ENCODE results near the gene TRDMT1. TPM values are rescaled to one million over a fixed set of nuclear protein-coding genes. Genes with fewer than 3 reads are reported as not detected.
"Not testable (repeated sequence)": the region's sequence is repeated elsewhere in the genome, so short reads cannot be mapped to it uniquely, and the experiment has no call there.

Gene TRDMT1
- total and polyA plus RNA-seq, 4 donors = 2.5 to 25.9 (median 6.5) TPM

DNA sequence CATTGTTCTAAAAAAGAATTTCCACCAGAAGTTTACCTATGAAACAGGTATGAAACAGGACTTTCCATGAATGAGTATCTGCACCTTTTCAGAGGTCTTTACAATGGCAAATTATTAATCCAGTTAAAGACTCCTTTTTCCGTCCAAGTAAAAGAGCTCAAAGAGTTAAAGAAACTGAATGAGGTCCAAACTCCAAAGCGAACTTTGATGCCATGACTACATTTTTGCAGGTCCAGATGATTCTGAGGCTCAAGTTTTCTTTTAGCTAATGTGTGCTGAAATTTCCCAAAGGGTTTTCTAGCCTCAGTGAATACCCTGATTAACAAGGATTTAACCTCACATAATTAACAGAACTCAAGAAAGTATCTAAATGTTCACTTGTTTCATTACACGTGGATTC lies 81.6 kb downstream of the TRDMT1 start:
- H3K9me3 ChIP-seq (ENCODE audit: control insufficient read depth in 4 of 4, insufficient read depth in 3 of 4, low read length in 3 of 4) = no peaks in the 10 kb centered on the region
- 83 to 88% methylated on average over 3 of the region's 3 CpGs for WGBS, 2 donors
- DNase-seq (no peak), ATAC-seq (ENCODE audit: insufficient read depth, low FRiP score) (no peak)
- H3K27ac ChIP-seq (ENCODE audit: low read depth in 1 of 2, low read length in 1 of 2) = no peak overlapping the region
- H3K36me3 ChIP-seq (ENCODE audit: control insufficient read depth in 4 of 4, insufficient read depth in 4 of 4, low read length in 4 of 4) = no peaks in the 10 kb centered on the region
- no peak overlapping the region for H3K9ac ChIP-seq (ENCODE audit: insufficient read depth in 1 of 2, low read length in 2 of 2)
- no peak overlapping the region for H3K4me3 ChIP-seq
- TF ChIP-seq, protein P1, sequence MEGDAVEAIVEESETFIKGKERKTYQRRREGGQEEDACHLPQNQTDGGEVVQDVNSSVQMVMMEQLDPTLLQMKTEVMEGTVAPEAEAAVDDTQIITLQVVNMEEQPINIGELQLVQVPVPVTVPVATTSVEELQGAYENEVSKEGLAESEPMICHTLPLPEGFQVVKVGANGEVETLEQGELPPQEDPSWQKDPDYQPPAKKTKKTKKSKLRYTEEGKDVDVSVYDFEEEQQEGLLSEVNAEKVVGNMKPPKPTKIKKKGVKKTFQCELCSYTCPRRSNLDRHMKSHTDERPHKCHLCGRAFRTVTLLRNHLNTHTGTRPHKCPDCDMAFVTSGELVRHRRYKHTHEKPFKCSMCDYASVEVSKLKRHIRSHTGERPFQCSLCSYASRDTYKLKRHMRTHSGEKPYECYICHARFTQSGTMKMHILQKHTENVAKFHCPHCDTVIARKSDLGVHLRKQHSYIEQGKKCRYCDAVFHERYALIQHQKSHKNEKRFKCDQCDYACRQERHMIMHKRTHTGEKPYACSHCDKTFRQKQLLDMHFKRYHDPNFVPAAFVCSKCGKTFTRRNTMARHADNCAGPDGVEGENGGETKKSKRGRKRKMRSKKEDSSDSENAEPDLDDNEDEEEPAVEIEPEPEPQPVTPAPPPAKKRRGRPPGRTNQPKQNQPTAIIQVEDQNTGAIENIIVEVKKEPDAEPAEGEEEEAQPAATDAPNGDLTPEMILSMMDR (IDR thresholded peaks at IDR 0.05; ENCODE audit: control extremely low read depth, extremely low read depth) = no peak
- H3K27me3 ChIP-seq (ENCODE audit: control insufficient read depth in 3 of 3, insufficient read depth in 3 of 3, low read length in 2 of 3) = no peaks in the 10 kb centered on the region
- H3K4me1 ChIP-seq (ENCODE audit: control insufficient read depth in 5 of 5, insufficient read depth in 5 of 5, low read length in 5 of 5) = no peaks in the 10 kb centered on the region

DNA sequence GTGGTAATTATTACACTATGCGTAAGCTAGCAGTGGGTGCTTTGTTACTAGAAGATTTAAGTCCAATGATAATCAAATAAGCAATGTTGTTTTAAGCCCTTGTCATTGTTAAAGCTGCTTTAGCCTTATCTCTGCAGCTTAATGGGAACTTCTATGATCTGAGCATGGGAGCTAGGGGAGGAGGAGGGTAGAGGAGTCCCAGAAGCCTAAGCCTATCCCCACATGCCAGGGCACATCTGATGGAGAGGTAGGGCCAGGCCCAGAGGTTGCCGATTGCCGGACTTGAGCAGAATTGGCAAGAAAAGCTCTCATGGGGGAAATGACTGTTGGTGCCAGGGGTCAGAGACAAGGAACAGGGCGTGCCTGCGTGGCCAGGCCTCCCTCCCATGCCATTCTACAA lies 85.3 kb downstream of the TRDMT1 start:
- H3K27me3 ChIP-seq (ENCODE audit: control insufficient read depth in 3 of 3, insufficient read depth in 3 of 3, low read length in 2 of 3) = no peaks in the 10 kb centered on the region
- 86 to 95% methylated on average over 5 of the region's 5 CpGs for WGBS, 2 donors
- no peak overlapping the region for H3K27ac ChIP-seq (ENCODE audit: low read depth in 1 of 2, low read length in 1 of 2)
- no peaks in the 10 kb centered on the region for H3K9me3 ChIP-seq (ENCODE audit: control insufficient read depth in 4 of 4, insufficient read depth in 3 of 4, low read length in 3 of 4)
- no peak overlapping the region for H3K9ac ChIP-seq (ENCODE audit: insufficient read depth in 1 of 2, low read length in 2 of 2)
- H3K4me1 ChIP-seq (ENCODE audit: control insufficient read depth in 5 of 5, insufficient read depth in 5 of 5, low read length in 5 of 5) = peaks cover 0 to 13% (median 0%) of the 10 kb centered on the region in 5 donors
- no peaks in the 10 kb centered on the region for H3K36me3 ChIP-seq (ENCODE audit: control insufficient read depth in 4 of 4, insufficient read depth in 4 of 4, low read length in 4 of 4)
- no peak overlapping the region for H3K4me3 ChIP-seq
- no peak for DNase-seq
- TF ChIP-seq, protein P1 (IDR thresholded peaks at IDR 0.05; ENCODE audit: control extremely low read depth, extremely low read depth) = no peak
- no peak for ATAC-seq (ENCODE audit: insufficient read depth, low FRiP score)

DNA sequence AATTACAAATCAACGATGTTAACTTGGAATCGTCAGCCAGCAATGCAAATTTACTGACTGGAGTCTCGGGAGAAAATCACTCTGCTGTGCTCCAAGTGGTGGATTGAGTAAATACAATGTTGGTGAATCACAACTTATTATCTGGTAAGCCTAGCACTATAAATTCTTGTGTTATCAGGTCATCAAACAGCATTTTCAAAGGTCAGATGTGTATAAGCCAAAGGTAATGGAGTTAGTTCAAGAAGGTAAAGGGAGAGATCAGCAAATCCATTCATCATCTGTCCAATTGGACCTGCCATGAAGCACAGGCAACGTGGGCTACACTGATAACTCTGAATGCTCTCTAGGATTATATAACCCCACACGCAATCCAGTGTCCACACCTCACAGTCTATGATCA lies 85.8 kb downstream of the TRDMT1 start:
- H3K4me1 ChIP-seq (ENCODE audit: control insufficient read depth in 5 of 5, insufficient read depth in 5 of 5, low read length in 5 of 5) = peaks cover 0 to 13% (median 0%) of the 10 kb centered on the region in 5 donors
- no peaks in the 10 kb centered on the region for H3K36me3 ChIP-seq (ENCODE audit: control insufficient read depth in 4 of 4, insufficient read depth in 4 of 4, low read length in 4 of 4)
- DNase-seq (no peak), ATAC-seq (ENCODE audit: insufficient read depth, low FRiP score) (no peak)
- 81 to 89% methylated on average over 5 of the region's 5 CpGs for WGBS, 2 donors
- TF ChIP-seq, protein P1 (IDR thresholded peaks at IDR 0.05; ENCODE audit: control extremely low read depth, extremely low read depth) = no peak
- no peaks in the 10 kb centered on the region for H3K9me3 ChIP-seq (ENCODE audit: control insufficient read depth in 4 of 4, insufficient read depth in 3 of 4, low read length in 3 of 4)
- no peak overlapping the region for H3K4me3 ChIP-seq
- no peak overlapping the region for H3K27ac ChIP-seq (ENCODE audit: low read depth in 1 of 2, low read length in 1 of 2)
- H3K9ac ChIP-seq (ENCODE audit: insufficient read depth in 1 of 2, low read length in 2 of 2) = no peak overlapping the region
- no peaks in the 10 kb centered on the region for H3K27me3 ChIP-seq (ENCODE audit: control insufficient read depth in 3 of 3, insufficient read depth in 3 of 3, low read length in 2 of 3)

DNA sequence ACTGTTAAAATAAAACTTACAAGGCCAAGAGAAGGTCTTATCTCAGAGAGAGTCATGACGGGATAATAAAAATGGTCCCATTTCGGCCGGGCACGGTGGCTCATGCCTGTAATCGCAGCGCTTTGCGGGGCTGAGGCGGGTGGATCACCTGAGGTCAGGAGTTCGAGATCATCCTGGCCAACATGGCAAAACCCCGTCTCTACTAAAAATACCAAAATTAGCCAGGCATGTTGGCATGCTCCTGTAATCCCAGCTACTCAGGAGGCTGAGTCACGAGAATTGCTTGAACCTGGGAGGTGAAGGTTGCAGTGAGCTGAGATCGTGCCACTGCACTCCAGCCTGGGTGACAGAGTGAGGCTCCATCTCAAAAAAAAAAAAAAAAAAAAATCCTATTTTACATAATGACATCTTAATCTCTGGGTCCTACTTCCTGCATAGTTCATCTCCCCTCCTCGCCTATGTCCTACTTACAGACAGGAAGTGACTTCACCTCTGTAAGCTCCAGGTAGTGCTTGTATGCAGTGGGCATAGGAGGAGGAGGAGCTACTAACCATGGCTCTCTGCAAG lies 86.5 kb downstream of the TRDMT1 start:
- H3K27me3 ChIP-seq (ENCODE audit: control insufficient read depth in 3 of 3, insufficient read depth in 3 of 3, low read length in 2 of 3); H3K9ac ChIP-seq (ENCODE audit: insufficient read depth in 1 of 2, low read length in 2 of 2); DNase-seq; H3K36me3 ChIP-seq (ENCODE audit: control insufficient read depth in 4 of 4, insufficient read depth in 4 of 4, low read length in 4 of 4); H3K9me3 ChIP-seq (ENCODE audit: control insufficient read depth in 4 of 4, insufficient read depth in 3 of 4, low read length in 3 of 4); ATAC-seq (ENCODE audit: insufficient read depth, low FRiP score); H3K4me3 ChIP-seq; H3K27ac ChIP-seq (ENCODE audit: low read depth in 1 of 2, low read length in 1 of 2): not testable (repeated sequence)
- WGBS, 2 donors = 95 to 96% methylated on average over 13 of the region's 13 CpGs
- peaks cover 0 to 13% (median 0%) of the 10 kb centered on the region in 5 donors for H3K4me1 ChIP-seq (ENCODE audit: control insufficient read depth in 5 of 5, insufficient read depth in 5 of 5, low read length in 5 of 5)

All from lung (tissue), 12 donors.